A549 (cell line): Measurements from ENCODE around the gene FGGY. TPM values are rescaled to one million over a fixed set of nuclear protein-coding genes. Genes with fewer than 3 reads are reported as not detected.

ENCODE experiments used
- ATAC-seq, 2 experiments: fragments of 200-7000 bp in 1 of 2; fragments of >200 bp in 1 of 2; cut with Nextera tagmentation in 1 of 2; cut with Tn5 transposase in 1 of 2; 3 replicates each; pipeline versions ENCODE4 v1.8.0 to v1.9.1; 2018 to 2020; ENCODE audit warnings: mild to moderate bottlenecking in 1 of 2, moderate library complexity in 1 of 2
- CTCF ChIA-PET: fragments of 300-600 bp; sonication (Branson Sonifier 250); formaldehyde crosslinking; extraction: SDS; loops from one replicate; lab custom pipeline; 2021; ENCODE audit warnings: antibody characterized with exemption, inconsistent platforms; lab: Yijun Ruan, JAX
- POLR2A ChIA-PET: fragments of 350-600 bp; formaldehyde crosslinking; extraction: SDS; loops from one replicate; lab custom pipeline; 2021; ENCODE audit warnings: antibody characterized with exemption, inconsistent platforms; lab: Yijun Ruan, JAX
- DNase-seq, 2 experiments: peaks; one replicate each; pipeline versions ENCODE4 v3.0.0 to v3.0.0-alpha.2; 2011 to 2016; ENCODE audit warnings: low read depth in 1 of 2, low spot score in 1 of 2
- FAIRE-seq: peaks from 2 replicates; lab custom pipeline; 2011; peaks lifted over from hg19 to GRCh38; lab: Jason Lieb, UNC
- H3K27ac ChIP-seq, 2 experiments: fragments of >200 bp; sonication (Bioruptor Twin); formaldehyde crosslinking; 3 replicates each; pipeline ENCODE4 v1.5.1; 2016 to 2017
- H3K4me1 ChIP-seq: fragments of >200 bp; sonication (Bioruptor Twin); formaldehyde crosslinking; 3 replicates; pipeline ENCODE4 v1.6.1; 2016
- H3K4me2 ChIP-seq: fragments of >200 bp; sonication (Bioruptor Twin); formaldehyde crosslinking; 3 replicates; pipeline ENCODE4 v1.6.1; 2016
- H3K4me3 ChIP-seq: fragments of >200 bp; sonication (Bioruptor Twin); formaldehyde crosslinking; 3 replicates; pipeline ENCODE4 v1.5.1; 2016
- H3K9me3 ChIP-seq: fragments of >200 bp; sonication (Bioruptor Twin); formaldehyde crosslinking; 3 replicates; pipeline ENCODE4 v1.6.1; 2016
- CBX8 ChIP-seq: fragments of 200-600 bp; sonication (generic); IDR thresholded peaks from 2 replicates; pipeline ENCODE4 v1.6.1; 2016
- CHD4 ChIP-seq: fragments of 200-600 bp; sonication (generic); IDR thresholded peaks from 2 replicates; pipeline ENCODE4 v1.6.1; 2016; ENCODE audit warnings: antibody characterized with exemption, mild to moderate bottlenecking, borderline replicate concordance
- ESRRA ChIP-seq: fragments of 150-350 bp; IDR thresholded peaks from 2 replicates; pipeline ENCODE4 v1.6.1; 2014; ENCODE audit warnings: mild to moderate bottlenecking, low read length, borderline replicate concordance
- FOSB ChIP-seq: fragments of 250-450 bp; sonication (Bioruptor Pico); IDR thresholded peaks from 2 replicates; pipeline ENCODE4 v1.5.0; 2020; ENCODE audit warnings: mild to moderate bottlenecking, moderate library complexity
- FOXS1 ChIP-seq: fragments of 250-450 bp; sonication (Bioruptor Pico); IDR thresholded peaks from 2 replicates; pipeline ENCODE4 v1.5.0; 2020; ENCODE audit warnings: mild to moderate bottlenecking, moderate library complexity
- HMGXB4 ChIP-seq: fragments of 250-450 bp; sonication (Bioruptor Pico); IDR thresholded peaks from 2 replicates; pipeline ENCODE4 v1.5.0; 2021; ENCODE audit warnings: mild to moderate bottlenecking, moderate library complexity, borderline replicate concordance
- HOXA7 ChIP-seq: fragments of 250-450 bp; sonication (Bioruptor Pico); IDR thresholded peaks from 2 replicates; pipeline ENCODE4 v1.5.0; 2020; ENCODE audit warnings: mild to moderate bottlenecking, moderate library complexity
- KDM5A ChIP-seq: fragments of 200-600 bp; sonication (generic); IDR thresholded peaks from 2 replicates; pipeline ENCODE4 v1.6.1; 2016; ENCODE audit warnings: antibody characterized with exemption, mild to moderate bottlenecking
- MAFK ChIP-seq: fragments of 450-650 bp; IDR thresholded peaks from 2 replicates; pipeline ENCODE4 v1.6.1; 2014; ENCODE audit not compliant: partially characterized antibody
- MYC ChIP-seq: IDR thresholded peaks from 2 replicates; pipeline ENCODE4 v1.6.1; 2012; ENCODE audit warnings: mild to moderate bottlenecking, inconsistent platforms, low read length, improper control_type of control experiment, borderline replicate concordance
- NPAS2 ChIP-seq: fragments of 250-450 bp; sonication (Bioruptor Pico); IDR thresholded peaks from 2 replicates; pipeline ENCODE4 v1.8.0; 2022; ENCODE audit warnings: mild to moderate bottlenecking, moderate library complexity, borderline replicate concordance
- PHF8 ChIP-seq: fragments of 200-600 bp; sonication (generic); IDR thresholded peaks from 2 replicates; pipeline ENCODE4 v1.6.1; 2016; ENCODE audit warnings: low read depth, mild to moderate bottlenecking, antibody characterized with exemption, moderate library complexity, borderline replicate concordance
- RAD21 ChIP-seq, 2 experiments: fragments of >200 bp in 1 of 2; sonication (Bioruptor Twin) in 1 of 2; formaldehyde crosslinking in 1 of 2; IDR thresholded peaks in 1 of 2; conservative IDR thresholded peaks in 1 of 2; 2 replicates in 1 of 2; 3 replicates in 1 of 2; pipeline ENCODE4 v1.6.1; 2012 to 2018; ENCODE audit warnings: inconsistent platforms in 1 of 2
- RCOR1 ChIP-seq: fragments of 150-350 bp; IDR thresholded peaks from 2 replicates; pipeline ENCODE4 v1.6.1; 2014; ENCODE audit warnings: antibody characterized with exemption, low read length, low read depth
- REST ChIP-seq: fragments of 200-600 bp; sonication (generic); IDR thresholded peaks from 2 replicates; pipeline ENCODE4 v1.6.1; 2016; ENCODE audit warnings: antibody characterized with exemption, mild to moderate bottlenecking, moderate library complexity
- ZSCAN20 ChIP-seq: fragments of 250-450 bp; sonication (Bioruptor Pico); IDR thresholded peaks from 2 replicates; pipeline ENCODE4 v1.8.0; 2022; ENCODE audit warnings: mild to moderate bottlenecking, moderate library complexity
- WGBS: methylation state at CpG from one replicate; pipeline ENCODE4 v1.1.6; 2017; ENCODE audit errors: missing lambda C conversion rate; 5-methylcytosine and 5-hydroxymethylcytosine counted together
- polyA plus RNA-seq, 4 experiments: library from polyadenylated mRNA; depleted of rRNA in 3 of 4; stranded (reverse); fragments of >200 nt; fragmentation: RNase III in 1 of 4; extraction: RNeasy Plus Mini Kit Qiagen cat#74134 plus additional on column Dnase treatment in 1 of 4; gene quantifications; 2 replicates in 3 of 4; 3 replicates in 1 of 4; pipeline ENCODE4 v1.2.3, GENCODE V29; 2011 to 2017
- TF ChIP-seq, protein P1 (sequence below): fragments of >200 bp; sonication (Bioruptor Twin); formaldehyde crosslinking; IDR thresholded peaks from 3 replicates; pipeline ENCODE4 v1.5.1; 2016

The FGGY gene
- polyA plus RNA-seq, 2 of the 4 experiments (the other 2 are of a cell fraction) = 2.9 to 4.8 TPM

- no peak for TF ChIP-seq FOSB
Measured at GRCh38 chr1:59309795-59310548, 13.1 kb downstream of the FGGY start (continued).

DNA sequence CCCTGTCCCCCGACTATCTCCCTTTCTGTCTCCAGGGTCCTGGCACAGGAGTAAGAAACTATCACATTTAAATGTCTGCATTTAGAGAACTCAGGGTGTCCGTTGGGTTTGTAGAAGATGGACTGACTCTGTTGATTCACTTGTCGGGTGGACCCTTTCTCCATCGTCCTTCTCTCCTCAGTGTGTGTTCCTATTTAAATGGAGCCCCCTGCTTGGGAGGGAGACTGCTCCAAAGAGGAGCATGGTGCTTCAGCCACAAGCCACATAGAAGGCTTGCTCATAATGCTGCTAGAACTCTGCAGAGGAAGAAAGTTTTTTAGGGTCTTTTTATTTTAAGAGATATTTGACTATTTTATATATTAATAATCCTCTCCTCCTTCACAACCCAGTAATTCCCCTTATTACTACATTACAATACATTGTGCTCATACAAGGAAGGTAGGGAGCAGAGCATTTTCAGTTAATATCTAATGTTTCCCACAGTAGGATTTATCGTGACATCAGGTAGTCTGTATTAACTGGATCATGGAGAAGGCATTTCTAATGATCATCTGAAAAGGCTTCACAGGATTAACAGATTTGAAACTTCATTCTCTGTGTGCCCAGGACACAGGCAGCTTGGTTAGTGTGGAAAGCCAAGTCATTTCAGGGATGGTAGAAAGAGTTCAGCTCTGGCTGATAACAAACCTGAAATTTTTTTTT, 13.8 kb downstream of the FGGY start:
- no peaks in the 10 kb centered on the region for H3K9me3 ChIP-seq
- DNase-seq (no peak), FAIRE-seq (no peak)
- whole genome bisulfite sequencing = 89% methylated on average over 5 of the region's 5 CpGs
- TF ChIP-seq MAFK (no peak), REST (no peak), ZSCAN20 (CRISPR knock-in tag) (no peak)
- TF ChIP-seq, all 56 proteins: peak for 0
- Histone ChIP-seq H3K27ac (no peak overlapping the region), H3K4me3 (no peak overlapping the region), H3K4me2 (no peak overlapping the region), H3K4me1 (peaks cover 6% of the 10 kb centered on the region; the same call in 2 of the 3 replicates)
- POLR2A ChIA-PET = no interaction called here
- ATAC-seq = no peak
- CTCF ChIA-PET = no interaction called here

- DNase-seq = no peak
- CTCF ChIA-PET = interaction anchor here (1.4 kb wide), 1 partner anchor 28 kb away, joined by 4 read pairs; no protein-coding TSS in a partner anchor
- no peaks in the 10 kb centered on the region for H3K9me3 ChIP-seq
- no peak for ATAC-seq
- H3K4me1 ChIP-seq = peaks cover 15% of the 10 kb centered on the region; the same call in 2 of the 3 replicates
- 83% methylated on average over 2 of the region's 2 CpGs for WGBS
- peak overlapping the region in 1 of 2 experiments; percentile 43; a peak in 2 of 6 replicates for H3K27ac ChIP-seq
- TF ChIP-seq PHF8 (no peak), FOXS1 (no peak), MYC (no peak), HOXA7 (CRISPR knock-in tag) (no peak), CHD4 (no peak), RAD21 (conservative IDR thresholded peaks at IDR 0.05 in 1 of 2, IDR thresholded peaks at IDR 0.05 in 1 of 2) (no peak), CBX8 (no peak), NPAS2 (CRISPR knock-in tag) (no peak), RCOR1 (no peak), HMGXB4 (no peak), ESRRA (no peak), KDM5A (no peak)
- TF ChIP-seq, protein P1, sequence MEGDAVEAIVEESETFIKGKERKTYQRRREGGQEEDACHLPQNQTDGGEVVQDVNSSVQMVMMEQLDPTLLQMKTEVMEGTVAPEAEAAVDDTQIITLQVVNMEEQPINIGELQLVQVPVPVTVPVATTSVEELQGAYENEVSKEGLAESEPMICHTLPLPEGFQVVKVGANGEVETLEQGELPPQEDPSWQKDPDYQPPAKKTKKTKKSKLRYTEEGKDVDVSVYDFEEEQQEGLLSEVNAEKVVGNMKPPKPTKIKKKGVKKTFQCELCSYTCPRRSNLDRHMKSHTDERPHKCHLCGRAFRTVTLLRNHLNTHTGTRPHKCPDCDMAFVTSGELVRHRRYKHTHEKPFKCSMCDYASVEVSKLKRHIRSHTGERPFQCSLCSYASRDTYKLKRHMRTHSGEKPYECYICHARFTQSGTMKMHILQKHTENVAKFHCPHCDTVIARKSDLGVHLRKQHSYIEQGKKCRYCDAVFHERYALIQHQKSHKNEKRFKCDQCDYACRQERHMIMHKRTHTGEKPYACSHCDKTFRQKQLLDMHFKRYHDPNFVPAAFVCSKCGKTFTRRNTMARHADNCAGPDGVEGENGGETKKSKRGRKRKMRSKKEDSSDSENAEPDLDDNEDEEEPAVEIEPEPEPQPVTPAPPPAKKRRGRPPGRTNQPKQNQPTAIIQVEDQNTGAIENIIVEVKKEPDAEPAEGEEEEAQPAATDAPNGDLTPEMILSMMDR = no peak
- H3K4me3 ChIP-seq = no peak overlapping the region
- FAIRE-seq = no peak
- POLR2A ChIA-PET = no interaction called here
- no peak overlapping the region for H3K4me2 ChIP-seq
Measured at GRCh38 chr1:59314776-59315528, 18.1 kb downstream of the FGGY start.
